Measurements from ENCODE around the gene ARHGAP24.
"Not testable (repeated sequence)": the region's sequence is repeated elsewhere in the genome, so short reads cannot be mapped to it uniquely, and the experiment has no call there.

Gene ARHGAP24

GRCh38 chr4:85815796-85816459 is 341.0 kb downstream of the ARHGAP24 start:
- no peak for DNase-seq (ENCODE audit: low read depth in 2 of 2)

- DNase-seq (ENCODE audit: low read depth in 2 of 2), result no peak
Observed at GRCh38 chr4:85818700-85819099, 343.8 kb downstream of the ARHGAP24 start.

- DNase-seq (ENCODE audit: low read depth in 2 of 2), result not testable (repeated sequence)
Observed at GRCh38 chr4:85820101-85820500, 345.2 kb downstream of the ARHGAP24 start.

DNA sequence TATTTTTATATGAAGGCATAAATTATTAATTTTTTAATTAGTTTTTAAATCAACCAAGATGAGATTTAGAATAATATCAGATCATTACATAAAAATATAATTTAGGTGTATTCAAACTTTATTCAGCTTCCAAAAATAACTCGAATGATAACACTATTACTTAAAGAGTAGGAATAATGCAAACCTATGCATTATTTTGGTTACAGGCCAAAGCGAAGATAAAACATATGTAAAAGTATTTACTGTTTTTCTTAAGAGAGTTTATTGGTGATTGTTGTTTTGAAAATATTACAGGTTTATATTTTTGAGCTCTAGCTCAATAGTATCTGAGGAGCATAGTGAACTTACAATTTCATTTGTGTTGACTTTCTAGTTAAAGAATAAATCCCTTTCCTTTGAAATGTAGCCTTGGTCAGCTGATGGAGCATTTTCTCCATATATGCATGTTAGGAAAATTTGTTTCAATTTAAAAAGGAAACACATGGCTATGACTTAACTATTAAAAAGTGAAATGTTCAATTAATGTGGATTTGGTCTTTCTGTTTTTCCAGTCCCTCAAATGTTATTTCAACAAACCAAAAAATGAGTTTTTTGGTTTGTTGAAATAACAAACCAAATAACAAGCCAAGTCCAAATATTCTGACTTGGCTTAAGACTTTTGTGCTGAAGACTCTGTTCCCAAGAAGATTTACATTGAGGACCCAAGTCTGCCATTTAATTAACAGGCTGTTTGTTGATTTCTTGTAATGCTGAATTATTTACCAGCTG is 346.9 kb downstream of the ARHGAP24 start:
- DNase-seq (ENCODE audit: low read depth in 2 of 2), result no peak

- no peak for DNase-seq (ENCODE audit: low read depth in 2 of 2)
Observed at GRCh38 chr4:85823295-85823694, 348.3 kb downstream of the ARHGAP24 start.

DNA sequence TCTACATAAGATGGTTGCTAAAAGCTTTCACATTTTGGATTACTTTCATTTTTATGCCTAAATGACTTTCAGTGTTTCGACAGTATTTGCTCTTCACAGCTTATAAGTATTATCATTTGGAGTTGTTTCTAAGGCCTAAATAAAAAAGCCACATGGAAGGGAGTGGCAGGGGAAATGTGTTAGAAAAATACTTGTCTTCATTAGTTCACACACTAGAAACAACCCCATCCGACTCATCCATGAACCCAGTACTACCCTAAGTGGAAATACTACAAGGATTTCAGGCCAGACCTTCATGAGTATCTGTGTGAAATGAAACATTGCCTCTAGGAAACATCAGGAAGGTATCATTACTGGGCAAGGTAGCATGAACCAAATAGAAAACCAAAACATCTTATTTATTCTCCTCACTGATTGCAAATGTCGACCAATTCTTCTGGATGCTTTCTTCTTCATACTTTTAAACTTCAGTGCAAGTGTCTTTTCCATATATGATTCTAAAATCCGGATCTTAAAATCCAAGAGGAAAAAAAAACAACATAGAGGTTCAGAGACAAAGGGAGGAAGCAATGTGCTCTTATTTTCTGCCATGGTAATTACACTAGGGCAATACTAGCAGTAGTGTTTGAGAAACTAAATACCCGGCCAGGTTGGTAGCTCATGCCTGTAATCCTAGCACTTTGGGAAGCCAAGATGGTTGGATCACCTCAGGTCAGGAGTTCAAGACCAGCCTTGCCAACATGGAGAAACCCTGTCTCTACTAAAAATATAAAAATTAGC is 349.4 kb downstream of the ARHGAP24 start:
- DNase-seq (ENCODE audit: low read depth in 2 of 2), result no peak

- no peak for DNase-seq (ENCODE audit: low read depth in 2 of 2)
Observed at GRCh38 chr4:85826060-85826678, 351.2 kb downstream of the ARHGAP24 start.

DNA sequence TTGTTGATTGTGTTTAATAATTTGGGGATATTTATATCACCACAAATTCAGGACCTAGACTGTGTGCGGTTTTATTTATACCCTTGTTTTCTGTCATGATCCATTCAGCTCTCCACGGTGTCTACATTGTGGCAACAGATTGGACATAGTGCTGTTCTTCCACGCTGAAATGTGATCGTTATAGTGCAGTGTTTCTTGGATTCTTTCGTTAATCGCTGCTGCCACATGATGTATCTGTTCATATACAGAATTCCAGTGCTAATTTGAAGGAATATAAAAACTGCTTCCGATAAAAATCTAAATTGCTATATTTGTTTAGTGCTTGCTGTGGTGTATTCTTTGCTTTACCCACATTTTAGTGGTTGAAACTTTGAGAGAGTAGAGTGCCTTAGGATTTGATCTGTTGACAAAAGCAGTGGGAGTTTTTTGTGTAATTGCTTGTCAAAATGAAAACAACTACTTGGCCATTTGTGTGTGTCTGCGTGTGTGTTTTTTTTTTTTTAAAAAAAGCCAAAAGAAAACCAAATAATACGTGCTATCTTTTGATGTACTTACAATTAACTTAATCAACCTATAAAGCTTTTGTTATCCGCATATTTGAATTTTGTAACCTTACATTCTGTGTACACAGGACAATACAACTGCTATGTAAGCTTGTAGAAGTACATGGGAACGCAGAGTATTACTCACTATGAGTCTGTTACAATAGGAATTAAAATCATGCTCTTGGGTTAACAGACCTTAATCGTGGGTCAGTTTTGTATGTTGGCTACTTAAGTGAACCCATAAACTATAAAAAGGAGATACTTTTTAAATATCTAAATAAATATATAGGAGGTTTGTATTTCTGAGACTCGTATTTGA is 353.3 kb downstream of the ARHGAP24 start:
- no peak for DNase-seq (ENCODE audit: low read depth in 2 of 2)

DNA sequence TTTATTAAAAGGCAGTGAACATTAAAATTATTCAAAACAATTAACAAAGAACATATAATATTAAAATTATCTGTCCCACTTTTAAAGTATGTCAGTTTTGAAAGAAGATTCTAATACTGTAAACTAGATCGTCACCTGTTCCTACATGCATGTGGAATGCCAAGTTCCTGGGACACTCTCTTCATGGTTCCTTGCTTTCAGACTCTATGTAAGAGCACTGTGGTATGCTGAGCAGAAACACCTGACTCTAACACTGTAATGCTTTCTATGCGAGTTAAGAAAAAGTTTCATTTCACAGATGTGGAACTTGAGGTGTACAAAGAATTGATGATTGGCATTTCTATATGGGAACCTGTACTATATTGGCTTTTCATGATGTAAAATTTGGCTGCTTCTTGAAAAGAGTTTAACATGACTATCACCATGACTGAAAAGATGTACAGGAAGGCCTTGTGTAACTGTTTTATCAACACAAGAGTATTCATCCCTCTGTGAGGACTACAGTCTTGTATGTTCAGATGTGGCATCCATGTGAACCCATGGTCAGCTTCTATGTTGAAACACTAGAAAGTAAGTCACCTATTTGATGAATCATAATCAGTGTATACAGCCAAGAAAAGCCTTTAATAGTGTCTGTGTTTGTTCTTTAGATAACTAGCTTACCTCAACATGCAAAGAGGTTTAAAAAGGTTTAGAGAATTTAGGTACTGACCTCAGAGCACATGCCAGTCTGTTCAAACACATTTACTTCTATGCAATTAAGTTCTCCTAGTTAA is 354.5 kb downstream of the ARHGAP24 start:
- DNase-seq (ENCODE audit: low read depth in 2 of 2), result no peak

DNA sequence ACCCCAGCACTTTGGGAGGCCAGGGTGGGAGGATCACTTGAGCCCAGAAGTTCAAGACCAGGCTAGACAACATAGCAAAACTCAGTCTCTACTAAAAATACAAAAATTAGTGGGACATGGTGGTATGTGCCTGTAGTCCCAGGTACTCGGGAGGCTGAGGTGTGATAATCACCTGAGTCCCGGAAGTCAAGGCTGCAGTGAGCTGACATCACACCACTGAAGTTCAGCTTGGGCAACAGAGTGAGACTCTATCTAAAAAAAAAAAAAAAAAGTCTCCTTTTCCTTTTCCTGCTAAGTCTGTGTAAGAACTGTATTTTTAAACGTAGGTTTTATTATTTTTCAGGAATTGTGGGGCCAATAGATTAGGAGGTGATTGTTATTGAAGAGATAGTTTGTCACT is 356.7 kb downstream of the ARHGAP24 start:
- DNase-seq (ENCODE audit: low read depth in 2 of 2), result no peak

- DNase-seq (ENCODE audit: low read depth in 2 of 2), result no peak
Observed at GRCh38 chr4:85833302-85833701, 358.4 kb downstream of the ARHGAP24 start.

GRCh38 chr4:85834934-85835333 is 360.0 kb downstream of the ARHGAP24 start:
- DNase-seq (ENCODE audit: low read depth in 2 of 2), result no peak

DNA sequence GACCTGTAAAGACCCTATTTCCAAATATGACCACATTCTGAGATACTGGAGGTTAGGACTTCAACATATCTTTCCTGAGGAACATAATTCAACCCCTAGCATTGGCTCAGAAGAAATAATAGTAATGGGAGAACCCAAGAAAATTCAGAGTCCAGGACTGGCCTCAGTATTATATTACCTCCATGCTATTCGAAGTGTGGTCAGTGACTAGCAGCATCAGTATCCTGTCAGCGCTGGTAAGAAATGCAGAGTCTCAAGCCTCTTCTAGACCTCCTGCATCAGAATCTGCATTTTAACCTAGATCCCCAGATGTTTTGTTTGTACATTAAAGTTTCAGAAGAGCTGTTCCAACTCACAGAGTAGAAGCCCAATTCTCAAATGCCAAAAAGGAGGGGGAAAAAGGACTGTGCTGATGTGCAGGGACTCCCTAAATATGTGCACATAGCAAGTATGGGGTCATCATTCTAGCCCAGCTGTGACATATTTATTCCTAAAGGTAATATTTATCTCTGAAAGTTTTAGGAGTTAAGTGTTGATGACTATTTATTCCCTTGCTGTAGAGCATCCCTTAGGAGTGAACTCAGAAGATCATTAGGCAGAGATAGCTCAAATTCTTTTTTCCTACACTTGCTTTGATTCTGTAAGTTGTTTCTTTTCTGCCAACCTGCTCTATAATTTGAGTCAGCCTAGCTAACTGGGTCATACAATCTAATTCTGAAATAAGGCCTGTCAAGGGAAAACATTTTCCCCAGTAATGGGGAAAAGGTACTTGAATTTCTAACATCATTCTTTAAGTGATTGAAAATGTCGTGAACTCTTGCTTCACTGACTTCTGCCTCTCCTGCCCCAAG is 361.9 kb downstream of the ARHGAP24 start:
- no peak for DNase-seq (ENCODE audit: low read depth in 2 of 2)

DNA sequence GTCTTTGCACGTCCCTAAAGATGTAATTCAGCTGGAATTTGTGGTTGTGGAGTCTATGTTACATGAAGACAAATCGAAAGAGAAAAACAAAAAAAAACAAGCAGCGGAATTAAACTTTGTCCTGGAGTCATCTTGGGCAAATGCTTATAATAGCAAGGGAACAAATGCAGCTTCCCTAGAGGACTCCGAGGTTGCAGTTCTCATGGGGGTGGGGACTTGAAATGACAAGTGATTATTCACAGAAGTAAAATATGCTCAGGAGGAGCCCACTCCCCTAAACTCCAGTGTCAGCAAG is 362.4 kb downstream of the ARHGAP24 start:
- no peak for DNase-seq (ENCODE audit: low read depth in 2 of 2)

DNA sequence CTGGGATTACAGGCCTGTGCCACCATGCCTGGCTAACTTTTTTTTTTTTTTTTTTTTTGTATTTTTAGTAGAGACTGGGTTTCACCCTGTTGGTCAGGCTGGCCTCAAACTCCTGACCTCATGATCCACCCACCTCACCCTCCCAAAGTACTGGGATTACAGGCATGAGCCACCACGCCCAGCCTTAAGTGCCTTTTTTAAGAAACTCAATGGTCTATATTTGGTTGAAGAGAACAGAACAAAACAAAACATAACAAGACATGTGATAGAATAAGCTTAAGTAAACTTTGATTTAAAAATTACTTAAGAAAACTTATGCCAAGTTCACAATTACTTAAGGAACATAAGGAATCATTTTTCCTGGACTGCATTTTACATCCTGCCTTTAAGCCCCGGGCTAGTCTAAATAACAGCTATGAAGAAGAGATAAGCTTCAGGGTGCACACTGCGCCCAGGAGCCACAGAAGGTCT is 365.1 kb downstream of the ARHGAP24 start:
- not testable (repeated sequence) for DNase-seq (ENCODE audit: low read depth in 2 of 2)

DNA sequence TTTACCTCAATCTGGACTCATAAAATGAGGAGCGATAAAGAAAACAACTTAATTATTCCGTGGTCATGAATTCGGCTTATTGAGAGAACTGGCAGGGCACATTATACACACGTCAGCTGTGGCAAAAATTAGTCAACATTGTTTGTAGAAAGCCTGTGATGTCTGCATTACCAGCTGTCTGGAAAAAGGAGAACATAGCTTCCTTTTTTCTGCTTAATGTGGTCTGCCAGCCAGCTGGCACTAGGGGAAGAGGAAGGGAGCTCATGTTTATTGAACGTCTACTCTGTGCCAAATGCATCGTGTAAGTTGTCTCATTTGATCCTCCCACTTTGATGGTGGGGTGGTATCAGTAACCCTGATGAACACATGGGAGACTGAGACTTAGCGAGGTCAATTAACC is 367.6 kb downstream of the ARHGAP24 start:
- DNase-seq (ENCODE audit: low read depth in 2 of 2), result no peak

GRCh38 chr4:85853740-85854139 is 378.8 kb downstream of the ARHGAP24 start:
- not testable (repeated sequence) for DNase-seq (ENCODE audit: low read depth in 2 of 2)

DNA sequence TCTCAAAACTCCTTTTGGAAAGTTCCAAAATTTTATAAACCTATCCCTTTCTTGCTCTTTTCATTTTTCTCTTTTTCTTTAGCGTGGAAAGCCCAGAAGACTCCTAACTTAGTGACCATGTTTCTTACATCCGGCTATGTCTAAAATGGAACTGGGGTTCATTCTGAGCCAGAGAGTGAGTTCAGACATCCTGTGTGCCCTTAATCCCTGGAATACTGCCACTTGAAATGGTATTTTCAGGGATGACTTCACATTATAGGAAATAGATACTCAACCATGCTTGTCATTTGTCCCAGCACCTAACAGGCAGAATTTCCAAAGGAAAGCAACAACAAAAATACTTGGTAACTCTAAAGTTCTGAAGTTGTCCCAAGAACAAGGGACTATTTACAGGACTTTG is 379.6 kb downstream of the ARHGAP24 start:
- DNase-seq (ENCODE audit: low read depth in 2 of 2), result no peak

- no peak for DNase-seq (ENCODE audit: low read depth in 2 of 2)
Observed at GRCh38 chr4:85860066-85860740, 385.3 kb downstream of the ARHGAP24 start.

Data from stimulated activated CD4-positive, alpha-beta T cell treated with anti-CD3 and anti-CD28 coated beads, Interleukin-1b, Interleukin-23, amount 100 ng/mL, for 4 hours (primary cell).